Hematopoietic multipotent progenitor cell treated with erythropoietin and hydrocortisone succinate and interleukin-3 and kit ligand, for 17 days (in vitro differentiated cells): ENCODE measurements around the gene CHMP5.
A peak's percentile ranks its signal among the peaks of the same experiment; 100 is the strongest.

Experiments used
- DNase-seq: peaks from one replicate; pipeline ENCODE4 v3.0.0-alpha.2; 2015; ENCODE audit warnings: low spot score

CHMP5 gene

DNA sequence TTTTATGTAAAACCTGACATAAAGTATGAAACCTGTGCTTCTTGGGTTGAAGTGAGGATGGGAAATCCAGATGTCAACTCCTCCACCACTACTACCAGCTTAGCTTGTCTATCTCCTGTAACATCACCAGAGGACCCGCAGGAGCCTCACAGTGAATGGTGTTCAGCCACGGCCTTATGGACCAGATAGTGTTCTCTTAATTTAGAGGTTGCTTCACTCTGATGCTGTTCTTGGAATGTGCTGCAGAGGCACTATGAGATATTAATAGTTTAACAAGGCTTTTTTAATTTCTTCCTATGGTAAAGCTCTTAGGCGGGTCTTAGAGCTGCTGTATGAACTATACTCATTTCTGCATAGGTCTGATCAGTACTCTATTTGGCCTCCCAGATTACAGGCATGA, 53.4 kb downstream of the CHMP5 start:
- DNase-seq, result no peak

GRCh38 chr9:33318781-33319180, 53.9 kb downstream of the CHMP5 start:
- no peak for DNase-seq

DNA sequence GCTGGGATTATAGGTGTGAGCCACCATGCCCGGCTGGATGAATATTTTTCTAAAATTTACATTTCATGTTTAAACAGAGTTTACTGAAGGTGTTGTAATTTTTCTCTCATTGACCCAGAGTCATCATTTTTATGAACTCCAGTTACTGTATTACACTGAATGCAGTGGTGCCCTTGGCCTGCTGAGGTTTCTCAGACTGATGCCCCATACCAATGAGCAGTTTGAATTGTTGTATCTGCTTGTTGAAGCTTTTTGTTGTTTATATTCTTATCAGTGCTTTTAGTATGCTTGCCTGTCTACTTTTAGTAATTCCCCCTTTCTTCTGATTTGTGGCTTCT, 55.4 kb downstream of the CHMP5 start:
- no peak for DNase-seq

DNA sequence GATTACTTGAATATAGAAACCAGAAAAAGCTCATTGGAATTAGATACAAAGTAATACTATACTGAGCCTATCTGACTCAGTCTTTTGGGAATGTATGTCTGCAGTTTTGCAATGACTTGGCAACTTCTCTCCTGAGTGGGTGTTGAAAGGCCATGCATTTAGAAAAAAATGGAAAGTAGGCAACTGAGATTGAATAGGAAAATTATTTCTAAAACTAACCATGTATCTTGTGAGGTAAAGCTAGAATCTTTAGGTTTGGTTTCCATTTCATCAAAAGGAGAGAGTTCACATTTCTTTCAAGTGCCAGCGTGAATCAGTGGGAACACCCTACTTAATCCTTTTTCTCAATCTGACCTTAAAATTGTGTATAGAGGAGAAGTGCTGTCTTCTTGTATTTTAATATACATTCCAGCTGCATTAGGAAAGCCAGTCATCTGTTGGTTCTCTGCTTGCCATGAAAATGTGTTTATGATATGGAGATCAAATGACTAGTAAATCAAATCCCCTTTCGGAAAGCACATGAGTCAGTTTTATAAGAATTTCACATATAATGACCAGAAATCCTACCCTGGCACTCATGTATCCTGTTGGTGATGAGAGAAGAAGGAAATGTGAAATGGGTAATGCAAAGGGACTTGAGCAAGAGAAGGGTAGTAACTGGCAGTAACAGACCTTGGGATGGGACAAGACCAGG, 55.9 kb downstream of the CHMP5 start:
- DNase-seq, result no peak

DNA sequence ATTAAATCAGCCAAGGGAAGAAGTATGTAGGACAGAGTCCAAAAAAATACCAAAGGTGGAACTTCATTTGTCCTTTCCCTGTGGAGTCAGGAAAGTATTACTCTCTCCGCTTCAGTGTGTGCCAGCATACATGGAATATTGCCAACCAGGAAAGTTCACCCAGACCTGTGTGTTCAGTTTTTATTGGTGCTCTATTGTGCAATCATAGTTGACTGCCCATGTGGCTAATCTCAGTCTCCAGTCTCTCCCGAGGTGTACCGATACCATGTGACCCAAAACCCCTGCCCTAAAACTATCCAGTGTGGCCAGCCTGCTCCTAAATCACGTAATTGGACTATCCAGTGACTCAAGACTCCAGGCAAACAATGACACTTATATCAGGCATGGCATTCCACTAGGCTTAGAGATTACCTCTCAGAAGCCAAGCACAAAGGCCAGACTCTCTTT, 64.3 kb downstream of the CHMP5 start:
- DNase-seq, result no peak

- DNase-seq, result no peak
These were observed 65.1 kb downstream of the CHMP5 start for GRCh38 chr9:33329979-33330378.

DNA sequence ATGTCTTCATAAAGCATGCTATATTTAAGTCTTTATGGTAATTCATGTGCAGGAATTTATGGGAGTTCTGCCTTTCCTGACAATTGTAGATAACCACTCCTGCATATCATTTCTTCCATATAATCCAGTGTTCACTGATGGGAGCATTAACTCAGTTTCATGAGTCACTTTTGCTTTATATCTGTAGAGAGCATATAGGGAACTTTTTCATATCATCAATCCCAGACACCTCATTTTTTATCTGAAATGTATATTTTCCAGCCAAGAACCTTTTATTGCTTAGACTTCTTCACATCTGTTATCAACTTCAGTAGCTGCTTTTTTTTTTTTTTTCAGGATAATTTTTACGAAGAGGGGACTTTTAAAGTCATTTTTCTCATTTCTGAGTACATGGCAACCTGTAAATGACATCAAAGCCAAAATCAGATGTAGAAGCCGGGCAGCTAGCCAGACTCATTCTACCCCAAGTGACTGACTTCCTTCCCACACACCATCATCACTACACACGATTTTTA, 66.6 kb downstream of the CHMP5 start:
- peak; percentile 62 for DNase-seq
